Hematopoietic multipotent progenitor cell (in vitro differentiated cells): ENCODE measurements around the gene DACT2. TPM values are rescaled to one million over a fixed set of nuclear protein-coding genes. Genes with fewer than 3 reads are reported as not detected.
"Not testable (repeated sequence)": the region's sequence is repeated elsewhere in the genome, so short reads cannot be mapped to it uniquely, and the experiment has no call there.

Source experiments
- DNase-seq, 3 donors: peaks; one replicate each; pipeline ENCODE4 v3.0.0-alpha.2; 2011 to 2015; ENCODE audit warnings: low read depth in 2 of 3, low spot score in 2 of 3
- total RNA-seq: library from RNA; depleted of rRNA; stranded (reverse); fragments of >200 nt; gene quantifications from one replicate; pipeline ENCODE4 v1.2.3, GENCODE V29; 2012

DACT2 gene
- total RNA-seq, 1 donor = not detected

DNA sequence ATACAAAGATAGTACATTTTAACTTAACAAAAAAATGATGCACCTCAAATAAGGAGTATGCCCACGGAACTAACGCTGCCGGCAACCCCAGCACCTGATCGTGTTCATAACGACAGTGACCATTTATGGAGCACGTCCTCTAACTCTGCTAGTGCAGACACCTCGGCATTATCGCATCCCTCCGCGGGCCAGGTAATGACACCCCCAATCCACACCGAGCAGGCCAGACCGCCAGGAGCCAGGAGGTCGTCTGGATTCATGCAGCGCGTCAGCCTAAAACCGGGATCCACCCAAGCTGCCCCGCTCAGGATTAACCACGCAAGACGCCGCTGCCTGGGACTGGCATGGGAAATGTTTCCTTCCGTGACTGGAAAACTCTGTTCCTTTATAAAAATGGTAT, 34.1 kb downstream of the DACT2 start:
- DNase-seq = no peak

DNA sequence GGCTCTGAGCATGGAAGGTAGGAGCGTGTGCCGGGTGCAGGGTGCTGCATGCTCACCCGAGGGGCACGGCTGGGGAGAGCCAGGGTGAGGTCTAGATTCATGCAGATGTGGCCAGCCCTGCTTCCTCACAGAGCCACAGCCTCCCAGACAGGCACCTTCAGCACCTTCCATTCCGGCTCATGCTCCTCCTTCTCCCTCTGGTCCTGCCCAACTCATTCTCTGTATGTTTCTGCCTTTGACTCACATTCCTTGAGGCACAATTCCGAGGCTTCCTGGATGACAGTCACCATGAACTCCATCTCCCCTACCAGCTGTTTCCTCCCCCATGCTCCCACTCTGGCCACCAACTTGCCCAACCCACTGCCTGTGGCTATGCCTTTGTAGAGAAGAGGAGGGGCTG, 35.4 kb downstream of the DACT2 start:
- DNase-seq = no peak

DNA sequence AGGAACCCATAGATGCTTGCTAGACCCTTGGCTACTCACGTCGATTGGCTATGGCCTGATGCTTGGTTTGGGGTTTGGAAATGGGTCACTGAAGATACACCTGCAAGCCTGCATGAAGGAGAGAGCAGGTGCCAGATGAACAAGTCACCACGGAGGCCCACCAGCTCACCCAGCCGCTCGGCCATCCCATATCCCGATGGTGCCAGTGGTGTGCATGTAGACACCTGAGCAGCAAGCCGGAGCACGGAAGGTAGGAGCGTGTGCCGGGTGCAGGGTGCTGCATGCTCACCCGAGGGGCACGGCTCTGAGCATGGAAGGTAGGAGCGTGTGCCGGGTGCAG, 35.9 kb downstream of the DACT2 start:
- DNase-seq = no peak

DNA sequence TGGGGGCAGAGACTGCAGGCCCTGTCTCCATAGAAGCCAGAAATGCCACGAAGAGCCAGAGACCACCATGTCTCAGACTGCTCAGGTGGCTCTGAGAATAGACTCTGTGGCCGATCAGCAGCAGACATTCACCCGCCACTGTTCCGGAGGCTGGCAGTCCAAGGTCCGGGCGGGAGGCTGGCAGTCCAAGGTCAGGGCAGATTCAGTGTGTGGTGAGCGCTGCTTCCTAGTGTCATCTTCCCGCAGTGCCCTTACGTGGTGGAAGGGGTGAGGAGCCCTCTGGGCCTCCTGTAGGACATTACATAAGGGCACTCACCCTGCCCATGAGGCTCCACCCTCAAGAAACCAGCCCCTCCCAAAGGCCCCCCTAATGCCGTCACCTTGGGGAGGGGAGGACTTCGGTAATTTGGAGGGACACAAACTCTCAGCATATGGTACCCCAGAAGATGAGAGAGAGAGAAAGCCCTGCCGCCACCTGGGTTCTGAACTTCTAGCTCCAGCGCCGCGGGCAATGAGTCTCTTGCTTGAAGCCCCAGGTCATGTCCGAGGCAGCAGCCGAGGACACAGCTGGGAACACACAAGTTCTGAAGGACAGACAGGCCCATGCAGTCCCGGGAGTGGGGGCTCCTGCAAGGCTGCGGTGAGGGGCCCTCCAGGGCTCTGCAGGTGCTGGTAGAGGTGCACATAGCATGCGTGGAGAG, 36.4 kb downstream of the DACT2 start:
- no peak for DNase-seq

DNA sequence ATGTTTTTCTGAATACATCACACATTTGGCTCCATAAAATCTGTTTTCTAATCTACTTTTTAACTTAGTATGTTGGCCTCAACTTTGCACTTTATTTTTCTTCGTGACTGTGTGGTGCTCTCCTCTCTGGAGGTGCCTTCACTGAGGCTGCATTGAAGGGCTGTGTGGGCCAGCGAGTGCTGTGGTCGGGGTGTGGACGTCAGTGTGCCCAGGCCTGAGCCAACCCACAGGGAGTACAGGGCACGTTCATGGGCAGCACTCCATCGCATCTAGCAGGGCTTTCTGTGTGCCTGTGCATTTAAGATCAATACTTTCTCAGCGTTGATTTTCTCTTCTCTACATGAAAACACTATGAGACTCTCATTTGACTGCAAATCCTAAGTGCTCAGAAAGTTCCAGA, 37.8 kb downstream of the DACT2 start:
- DNase-seq = no peak

DNA sequence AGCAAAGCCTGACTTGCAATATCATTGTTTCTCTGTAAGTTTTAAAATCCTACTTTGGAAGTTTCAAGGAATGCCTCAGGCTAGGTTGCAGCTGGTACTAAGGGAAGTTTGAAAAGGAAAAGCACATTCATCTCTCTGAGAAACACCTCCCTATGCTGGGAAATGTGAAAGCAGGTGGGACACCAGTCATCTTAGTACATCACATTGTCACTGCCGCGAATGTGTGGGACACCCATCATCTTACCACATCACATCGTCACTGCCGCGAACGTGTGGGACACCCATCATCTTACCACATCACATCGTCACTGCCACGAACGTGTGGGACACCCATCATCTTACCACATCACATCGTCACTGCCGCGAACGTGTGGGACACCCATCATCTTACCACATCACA, 38.3 kb downstream of the DACT2 start:
- DNase-seq = not testable (repeated sequence)

DNA sequence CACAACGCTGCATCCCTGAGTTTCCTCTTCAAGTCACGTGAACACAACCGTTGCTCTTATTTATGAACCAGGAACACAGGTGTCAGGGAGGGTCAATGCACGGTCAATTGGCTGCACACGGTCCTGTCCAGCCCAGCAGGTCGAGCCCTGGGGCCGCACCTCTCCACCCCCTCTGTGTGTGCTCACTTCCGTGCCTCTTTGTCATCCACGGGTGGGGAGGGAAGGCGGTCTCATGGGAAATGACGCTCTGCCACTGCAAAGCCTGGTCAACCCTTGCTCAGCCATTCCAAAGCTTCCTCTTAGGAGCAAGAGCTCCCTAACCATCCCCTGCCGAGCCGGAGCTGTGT, 38.7 kb downstream of the DACT2 start:
- DNase-seq = no peak

DNA sequence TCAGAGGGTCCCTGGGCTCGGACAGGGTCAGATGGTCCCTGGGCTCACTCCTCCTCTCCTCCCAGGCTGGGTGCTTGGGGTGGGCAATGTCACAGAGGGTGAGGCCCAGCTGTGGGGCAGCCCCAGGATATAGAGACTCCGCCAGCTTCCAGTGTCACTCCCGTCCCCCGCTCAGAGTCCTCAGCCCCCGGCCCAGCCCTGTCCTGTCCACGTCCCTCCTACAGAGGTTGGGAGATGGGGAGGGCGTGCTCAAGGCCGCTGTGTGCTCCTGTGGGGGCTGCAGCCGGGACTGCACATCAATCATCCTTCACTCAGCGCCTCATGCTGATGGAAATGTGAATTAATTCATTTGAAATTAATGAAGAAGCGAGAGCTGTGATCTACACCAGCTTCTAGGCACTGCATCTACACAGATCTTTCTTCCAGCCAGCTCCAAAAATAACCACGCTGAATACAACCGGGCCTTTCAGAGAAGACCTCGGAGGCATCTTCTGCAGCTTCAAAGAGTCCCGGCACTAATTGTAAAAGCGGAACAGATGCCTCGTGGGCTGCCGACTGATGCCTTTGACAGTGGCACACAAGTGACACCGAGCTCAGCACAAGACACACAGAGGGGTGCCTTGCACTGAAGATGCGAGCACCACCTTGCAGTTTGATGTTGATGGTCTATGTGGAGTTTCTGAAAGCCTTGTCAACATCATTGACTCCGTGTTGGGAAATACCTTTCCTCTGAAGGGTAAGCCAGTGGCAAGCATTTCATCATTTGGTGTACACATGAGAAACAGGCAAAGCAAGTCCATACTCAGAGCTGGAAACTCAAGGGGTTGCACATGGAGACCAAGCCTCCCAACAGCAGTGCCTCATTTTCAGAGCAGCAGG, 39.3 kb downstream of the DACT2 start:
- no peak for DNase-seq

DNA sequence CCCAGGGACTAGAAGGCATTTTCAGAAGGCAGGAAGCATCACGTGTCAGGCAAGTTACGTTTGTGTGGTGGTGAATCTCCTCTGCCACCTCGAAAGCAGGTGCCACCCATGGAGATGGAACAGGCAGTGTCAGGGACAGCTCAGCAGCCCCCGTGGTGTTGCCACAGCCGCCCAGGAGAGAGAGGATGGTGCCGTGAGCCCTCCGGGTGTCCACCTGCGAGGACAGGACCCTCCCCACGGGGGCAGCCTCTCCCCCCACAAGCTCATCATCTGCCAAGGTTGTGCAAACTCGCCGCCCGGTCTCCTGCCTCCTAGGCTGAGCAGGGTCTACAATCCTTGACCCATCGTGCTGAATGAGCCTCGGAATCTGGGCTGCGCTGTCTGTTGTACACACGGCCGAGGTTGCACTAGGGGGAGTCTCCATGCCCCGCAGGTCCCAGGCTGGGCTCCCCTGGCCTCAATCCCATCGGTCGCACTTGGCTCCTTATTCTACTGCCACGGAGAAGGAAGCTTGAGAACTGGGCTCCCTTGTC, 40.1 kb downstream of the DACT2 start:
- DNase-seq = no peak

DNA sequence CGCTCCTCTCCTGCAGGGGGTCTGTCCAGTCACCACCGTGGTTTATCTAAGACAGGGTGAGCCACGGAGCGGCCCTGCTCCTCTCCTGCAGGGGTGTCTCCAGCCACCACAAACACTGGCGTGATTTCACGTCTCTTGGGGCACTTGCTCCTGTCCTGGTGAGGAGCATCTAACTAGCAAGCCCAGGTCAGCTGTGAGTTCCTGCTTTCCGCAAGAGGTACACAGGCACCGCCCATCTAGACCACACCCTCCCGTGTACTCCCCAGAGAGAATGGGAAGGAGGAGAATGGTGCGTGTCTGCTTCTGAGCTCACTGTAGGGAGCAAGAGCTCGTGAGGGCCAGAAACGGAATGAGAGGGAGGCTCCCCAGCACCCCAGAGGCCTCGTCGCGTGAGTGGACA, 40.7 kb downstream of the DACT2 start:
- no peak for DNase-seq

DNA sequence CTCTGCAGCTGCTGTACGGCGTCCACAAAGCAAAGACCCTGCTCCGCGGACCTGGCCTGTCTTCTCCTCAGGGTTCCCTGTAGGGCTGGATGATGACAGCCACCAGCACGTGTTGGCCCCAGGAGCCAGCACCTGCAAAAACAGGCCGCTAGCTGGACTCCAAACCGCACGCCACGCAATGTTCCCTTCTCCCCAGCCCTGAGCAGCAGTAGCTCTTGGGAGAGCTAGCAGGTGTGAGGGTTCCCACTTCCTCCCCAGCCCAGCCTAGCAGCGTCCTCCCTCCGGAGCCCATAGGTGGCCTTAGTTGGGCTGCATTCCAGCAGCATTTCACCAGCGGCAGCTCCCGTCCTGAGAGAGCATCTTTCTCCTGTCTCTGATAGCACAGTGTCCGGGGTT, 42.3 kb downstream of the DACT2 start:
- no peak for DNase-seq

DNA sequence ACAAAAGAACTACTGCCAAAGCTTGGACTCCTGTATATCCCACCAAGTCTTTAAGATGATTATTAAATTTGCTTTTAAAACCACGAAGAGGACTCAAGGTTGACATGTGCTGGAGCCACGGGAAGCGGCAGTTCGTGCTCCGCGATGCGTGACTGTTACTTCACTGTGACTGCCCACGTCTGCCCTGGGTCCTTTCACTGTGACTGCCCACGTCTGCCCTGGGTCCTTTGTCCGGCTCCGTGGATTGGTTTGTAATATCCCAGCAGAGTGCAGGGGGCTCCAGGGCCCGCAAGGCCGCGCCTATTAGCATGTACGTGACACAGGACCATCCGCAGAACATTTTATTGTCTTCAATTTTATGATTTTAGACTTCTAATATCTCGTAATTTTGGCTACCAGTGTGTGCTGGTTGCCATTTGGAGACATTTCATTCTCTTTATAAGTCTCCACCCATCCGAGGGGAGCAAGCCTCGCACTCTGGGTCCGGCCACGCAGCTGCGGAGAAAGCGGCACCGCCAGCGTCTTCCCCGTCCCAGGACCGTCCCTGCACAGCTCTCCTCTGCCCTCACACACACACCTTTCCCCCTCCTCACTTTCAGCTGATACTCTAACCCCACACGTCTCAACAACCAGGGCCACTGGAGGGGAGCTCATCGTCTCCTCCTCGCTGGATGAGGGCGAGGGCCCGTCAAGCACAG, 42.9 kb downstream of the DACT2 start:
- DNase-seq = no peak

DNA sequence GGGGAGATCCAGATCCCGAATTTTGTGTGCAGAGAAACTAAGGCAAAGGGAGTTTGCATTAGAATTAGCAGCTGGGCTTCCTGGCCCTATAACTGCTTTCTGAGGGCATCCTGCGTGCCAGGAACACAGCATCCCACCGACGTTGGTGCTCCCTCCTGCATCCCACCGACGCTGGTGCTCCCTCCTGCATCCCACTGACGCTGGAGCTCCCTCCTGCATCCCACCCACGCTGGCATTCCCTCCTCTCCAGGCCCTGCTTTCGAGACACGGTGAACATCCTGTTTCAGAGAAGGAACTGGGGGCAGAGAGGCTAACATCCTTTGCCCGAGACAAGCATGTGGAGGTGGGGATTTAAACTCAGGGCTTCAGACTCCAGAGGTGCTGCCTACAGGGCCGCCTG, 44.4 kb downstream of the DACT2 start:
- DNase-seq = no peak

DNA sequence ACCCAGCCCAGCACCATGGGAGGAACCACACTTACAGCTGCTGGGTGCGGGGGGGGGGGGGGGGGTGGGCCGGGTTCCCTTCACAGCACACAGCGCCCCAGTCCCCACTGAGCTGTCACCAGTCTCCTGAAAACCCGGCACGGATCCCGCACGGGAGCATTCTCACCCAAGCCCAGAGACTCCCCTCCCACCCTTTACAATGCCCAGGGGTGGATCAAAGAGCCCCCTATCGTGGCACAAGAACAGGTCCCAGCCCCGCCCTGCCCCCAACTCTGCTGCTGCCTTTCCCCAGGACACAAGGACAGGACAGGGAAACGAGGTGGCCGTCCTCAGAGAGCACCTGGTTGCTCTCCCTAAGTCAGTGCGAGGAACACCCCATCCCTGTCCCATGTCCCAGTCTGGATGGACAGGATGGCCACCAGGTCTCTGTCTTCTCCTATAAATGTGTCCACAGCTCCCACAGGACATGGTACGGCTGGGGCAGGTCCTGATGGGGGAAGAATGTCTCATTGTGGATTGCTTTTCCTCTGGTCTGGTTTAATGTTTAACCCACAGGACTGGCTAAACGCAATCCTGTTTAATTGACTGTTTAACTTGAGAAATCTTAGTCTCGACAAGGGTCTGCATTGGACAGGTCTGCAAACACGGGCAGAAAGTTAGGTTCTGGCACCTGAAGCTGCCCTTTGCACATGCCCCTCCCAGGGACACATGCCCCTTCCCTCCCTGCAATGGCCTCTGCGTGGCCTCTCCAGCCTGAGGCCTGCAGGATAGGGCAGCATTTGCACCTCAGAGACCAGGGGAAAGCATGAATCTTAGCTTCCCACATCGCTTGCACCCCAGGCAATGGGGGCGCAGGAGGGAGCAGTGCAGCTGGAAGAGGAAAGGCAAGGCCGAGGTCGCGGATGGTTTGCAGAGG, 45.3 kb downstream of the DACT2 start:
- no peak for DNase-seq

DNA sequence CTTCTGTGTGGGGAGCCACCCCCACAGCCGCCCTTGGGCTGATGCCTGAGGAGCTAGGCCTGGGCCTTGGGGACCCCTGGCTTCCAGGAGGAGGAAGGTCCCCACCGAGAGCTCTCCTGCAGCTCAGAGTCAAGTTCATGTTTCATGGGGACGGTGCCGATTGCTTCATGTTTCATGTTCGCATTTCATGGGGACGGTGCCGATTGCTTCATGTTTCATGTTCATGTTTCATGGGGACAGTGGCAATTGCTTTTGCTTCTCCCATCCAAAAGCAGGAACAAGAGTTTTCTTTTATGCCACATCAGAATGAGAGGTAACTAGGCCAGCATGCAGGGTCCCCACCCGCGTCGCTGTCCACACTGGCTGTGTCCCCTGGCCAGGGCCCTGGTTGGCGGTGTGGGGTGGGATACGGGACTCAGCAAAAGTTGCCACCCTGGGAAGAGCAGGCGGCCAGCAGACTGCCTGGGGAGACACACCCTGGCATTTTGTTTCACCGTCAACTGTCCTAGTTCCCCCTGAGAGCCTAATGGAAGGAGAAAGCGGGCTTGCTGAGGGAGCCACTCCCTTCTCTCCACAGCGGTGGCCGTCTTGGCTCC, 46.0 kb downstream of the DACT2 start:
- DNase-seq = no peak

DNA sequence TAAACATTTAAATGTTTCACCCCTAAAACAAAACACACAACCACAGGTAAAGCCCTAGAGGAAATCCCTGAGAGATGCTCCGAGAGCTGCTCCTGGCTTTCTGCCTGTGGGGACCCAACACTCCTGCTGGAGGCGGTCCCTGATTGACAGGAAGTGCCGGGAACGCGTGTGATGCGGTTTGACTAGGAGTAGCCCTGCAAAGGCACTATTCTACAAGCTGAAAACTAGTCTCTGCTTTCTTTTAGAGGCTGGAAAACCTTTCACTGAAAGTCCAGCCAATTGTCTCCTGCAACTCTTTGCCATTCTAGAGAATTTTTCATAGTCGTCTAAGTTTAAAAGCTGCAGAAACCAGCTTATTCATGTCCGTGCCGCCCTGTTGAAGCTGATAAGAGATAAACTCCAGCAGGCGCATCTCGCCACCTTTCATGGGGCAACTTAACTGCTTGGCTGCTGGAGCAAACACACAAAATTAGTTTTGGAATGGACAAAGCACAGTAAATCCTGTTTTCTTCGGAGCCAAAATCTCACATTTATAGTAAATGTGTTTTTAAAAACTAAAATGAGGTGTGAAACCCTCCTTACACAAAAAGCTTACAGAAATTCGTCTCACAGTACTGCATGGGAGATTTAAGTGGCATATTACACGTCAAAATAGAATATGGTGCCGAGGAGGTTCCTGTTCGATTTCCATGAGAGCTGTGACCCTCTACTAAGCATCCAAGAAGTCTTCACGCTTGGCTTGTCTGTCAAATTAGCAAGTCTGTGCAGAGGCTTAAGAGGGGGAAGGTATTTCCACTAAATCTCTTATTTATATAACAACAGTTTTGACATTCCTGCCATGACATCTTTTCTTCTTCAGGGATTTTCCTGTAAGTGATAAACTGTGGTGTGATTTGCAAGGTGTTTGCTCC, 46.9 kb downstream of the DACT2 start:
- DNase-seq = no peak

DNA sequence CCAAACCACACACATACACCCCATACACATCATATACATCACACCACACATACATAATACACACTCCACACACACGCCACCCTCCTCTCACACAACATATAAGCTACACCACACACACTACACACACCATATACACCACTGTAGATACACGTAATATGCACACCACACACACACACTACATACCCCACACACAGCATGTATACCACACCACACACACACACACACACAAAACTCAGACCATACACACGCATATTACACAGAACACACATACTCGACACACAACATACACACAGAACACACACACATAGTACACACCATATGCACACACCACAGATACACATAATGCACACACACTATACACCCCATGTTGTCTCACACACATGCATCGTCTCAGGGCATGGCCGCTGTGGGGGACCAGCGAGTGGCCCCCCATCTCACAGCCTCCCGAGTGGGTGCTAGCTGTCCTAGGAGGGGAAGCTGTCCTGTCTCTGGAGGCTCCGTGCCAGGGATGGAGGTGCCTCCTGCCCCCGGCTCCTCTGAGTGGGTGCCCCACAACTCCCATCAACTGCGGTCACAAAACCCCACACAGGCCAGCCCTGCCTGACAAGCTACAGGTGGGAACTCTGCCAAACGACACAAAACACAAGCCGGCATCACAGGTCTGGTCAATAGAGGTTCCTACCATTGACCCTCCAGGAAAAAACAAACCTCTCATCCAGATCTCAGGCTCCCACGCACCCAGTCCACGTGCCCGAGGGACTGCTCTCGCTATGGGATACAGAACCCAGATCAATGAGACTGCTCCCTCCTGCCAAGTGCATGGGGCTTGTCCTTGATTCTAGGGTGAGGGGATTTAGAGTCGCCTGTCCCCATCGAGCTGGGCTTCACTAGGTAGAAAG, 49.1 kb downstream of the DACT2 start:
- no peak for DNase-seq
